ENCODE results near the gene KRTAP22-2.

DNA sequence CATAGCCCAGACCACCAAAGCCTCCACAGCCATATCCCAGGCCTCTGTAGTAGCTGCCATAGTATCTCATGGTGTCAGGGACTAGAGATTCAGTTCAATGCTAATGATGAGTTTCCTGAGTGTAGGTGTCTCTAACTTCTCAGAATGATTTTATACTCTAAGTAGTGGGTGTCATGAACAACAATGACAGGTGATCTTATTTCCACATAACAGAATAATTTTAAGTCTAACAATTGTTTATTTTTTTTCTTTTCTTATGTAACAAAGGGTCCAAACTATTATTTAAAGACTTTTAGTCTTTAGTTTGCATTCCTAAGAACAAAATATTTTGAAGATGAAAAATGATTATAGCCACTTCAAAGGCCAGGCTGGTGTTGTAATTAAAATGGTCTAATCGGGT lies 48.4 kb downstream of the KRTAP22-2 start, which contains the start of gene KRTAP19-6:
- TF ChIP-seq EZH2phosphoT487 (IDR thresholded peaks at IDR 0.05; ENCODE audit: borderline replicate concordance) (no peak), CTCF (conservative IDR thresholded peaks at IDR 0.05; ENCODE audit: low read length) (no peak)
